ENCODE measurements around the gene HHLA2. TPM values are rescaled to one million over a fixed set of nuclear protein-coding genes. Genes with fewer than 3 reads are reported as not detected.
A peak's percentile ranks its signal among the peaks of the same experiment; 100 is the strongest.

Gene HHLA2
- polyA plus RNA-seq, 6 donors from 2014 or later = 0.26 TPM; not detected in 5

DNA sequence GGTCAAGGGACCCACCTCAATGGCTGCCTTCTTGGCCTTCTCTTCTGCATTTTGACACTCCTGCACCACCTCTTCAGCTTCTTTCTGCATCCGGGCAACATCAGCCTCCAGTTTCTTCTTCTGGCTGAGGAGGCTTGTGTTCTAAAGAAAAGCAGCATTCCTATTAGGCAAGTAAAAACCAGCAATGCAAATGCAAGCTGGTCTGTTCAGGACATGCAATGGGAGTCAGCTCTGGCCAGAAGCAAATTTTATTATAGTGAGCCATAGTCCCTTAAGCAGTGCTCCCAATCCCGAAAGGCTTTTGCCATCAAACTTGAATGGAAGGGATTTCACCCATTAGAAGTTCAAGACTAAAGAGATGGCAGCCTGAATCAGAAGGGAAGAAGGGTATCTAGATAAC is 97.7 kb downstream of the HHLA2 start:
- ATAC-seq (ENCODE audit: low read depth in 2 of 2) (no peak), DNase-seq (no peak)
- Mint-ChIP-seq H3K4me1 (peaks cover 5 to 8% (median 6%) of the 10 kb centered on the region in 3 donors), H3K27ac (no peak overlapping the region), H3K27me3 (peaks cover 5 to 12% (median 10%) of the 10 kb centered on the region in 3 donors), H3K9me3 (peaks cover 0 to 3% (median 0%) of the 10 kb centered on the region in 7 donors), H3K4me3 (no peak overlapping the region), H3K36me3 (no peaks in the 10 kb centered on the region)

DNA sequence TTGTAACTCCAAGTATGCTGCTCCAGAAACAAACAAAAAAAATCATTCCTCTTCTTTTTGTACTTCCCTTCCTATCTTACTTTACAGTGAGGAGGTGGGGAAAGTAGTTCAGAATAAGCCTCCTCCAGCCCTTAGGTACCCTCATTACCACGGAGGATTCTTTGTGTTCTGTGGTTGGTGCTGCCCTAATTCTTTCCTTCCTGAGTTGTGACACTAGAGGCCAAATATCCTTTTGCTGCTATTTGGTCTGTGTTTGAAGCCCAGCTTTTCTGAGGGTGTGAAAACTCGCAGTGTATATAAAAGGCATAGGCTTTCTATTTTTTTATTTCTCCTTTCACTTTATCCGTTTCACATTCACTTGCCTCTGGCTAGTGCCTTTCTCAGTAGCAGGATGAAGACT is 98.2 kb downstream of the HHLA2 start:
- peaks cover 5 to 12% (median 10%) of the 10 kb centered on the region in 3 donors for H3K27me3 Mint-ChIP-seq
- ATAC-seq (ENCODE audit: low read depth in 2 of 2) = no peak
- peaks cover under 1 to 3% (median 1%) of the 10 kb centered on the region in 3 donors for H3K4me1 Mint-ChIP-seq
- DNase-seq = no peak
- peaks cover 0 to 3% (median 1%) of the 10 kb centered on the region in 7 donors for H3K9me3 Mint-ChIP-seq
- no peak overlapping the region for H3K27ac Mint-ChIP-seq
- no peak overlapping the region for H3K4me3 Mint-ChIP-seq
- H3K36me3 Mint-ChIP-seq = peaks cover 1 to 4% of the 10 kb centered on the region in 2 donors

DNA sequence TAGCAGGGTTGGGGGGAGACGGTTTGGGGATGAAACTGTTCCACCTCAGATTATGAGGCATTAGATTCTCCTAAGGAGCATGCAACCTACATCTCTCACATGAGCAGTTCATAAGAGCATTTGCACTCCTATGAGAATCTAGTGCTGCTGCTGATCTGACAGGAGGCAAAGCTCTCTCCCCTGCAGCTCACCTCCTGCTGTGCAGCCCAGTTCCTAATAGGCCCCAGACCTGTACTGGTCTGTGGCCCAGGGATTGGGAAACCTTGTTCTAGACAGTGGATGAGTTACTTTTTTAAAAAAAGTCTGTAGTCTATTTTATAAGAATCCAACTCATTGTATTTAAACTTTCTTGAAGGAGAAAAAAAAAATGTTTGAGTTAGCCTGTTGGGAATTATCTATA is 100.0 kb downstream of the HHLA2 start:
- no peak for ATAC-seq (ENCODE audit: low read depth in 2 of 2)

DNA sequence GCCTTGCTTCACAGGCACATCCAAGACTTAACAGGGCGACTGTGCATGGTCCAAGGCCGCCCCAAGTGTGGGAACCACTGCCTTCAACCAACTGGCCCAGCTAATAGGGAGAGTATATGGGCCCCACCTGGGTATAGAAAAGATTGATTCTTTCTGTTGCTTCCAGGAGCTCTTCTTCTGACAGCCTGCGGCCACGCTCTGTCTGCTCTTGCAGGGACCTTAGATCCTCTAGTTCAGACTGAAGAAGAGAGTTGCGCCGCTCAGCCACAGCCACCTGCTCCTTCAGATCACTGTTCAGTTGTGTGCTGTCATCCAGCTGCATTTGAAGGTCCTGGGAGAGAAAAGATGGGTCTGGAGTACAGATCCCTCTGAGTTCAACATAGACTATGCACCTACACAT is 102.2 kb downstream of the HHLA2 start:
- peaks cover 0 to 5% (median 0%) of the 10 kb centered on the region in 3 donors for H3K4me1 Mint-ChIP-seq
- peaks cover 8 to 10% of the 10 kb centered on the region in 2 donors for H3K36me3 Mint-ChIP-seq
- DNase-seq (no peak), ATAC-seq (ENCODE audit: low read depth in 2 of 2) (no peak)
- H3K27ac Mint-ChIP-seq = no peak overlapping the region
- H3K4me3 Mint-ChIP-seq = no peak overlapping the region
- H3K9me3 Mint-ChIP-seq = peaks cover 0 to 11% (median 6%) of the 10 kb centered on the region in 7 donors
- H3K27me3 Mint-ChIP-seq = peaks cover 0 to 10% (median 5%) of the 10 kb centered on the region in 3 donors

More for the DNA sequence above, 100.0 kb downstream of the HHLA2 start:
- DNase-seq = no peak
- Mint-ChIP-seq H3K4me3 (no peak overlapping the region), H3K36me3 (peaks cover 8 to 10% of the 10 kb centered on the region in 2 donors), H3K27me3 (peaks cover 5 to 10% (median 9%) of the 10 kb centered on the region in 3 donors), H3K9me3 (peaks cover 0 to 11% (median 6%) of the 10 kb centered on the region in 7 donors), H3K27ac (no peak overlapping the region), H3K4me1 (no peaks in the 10 kb centered on the region)

DNA sequence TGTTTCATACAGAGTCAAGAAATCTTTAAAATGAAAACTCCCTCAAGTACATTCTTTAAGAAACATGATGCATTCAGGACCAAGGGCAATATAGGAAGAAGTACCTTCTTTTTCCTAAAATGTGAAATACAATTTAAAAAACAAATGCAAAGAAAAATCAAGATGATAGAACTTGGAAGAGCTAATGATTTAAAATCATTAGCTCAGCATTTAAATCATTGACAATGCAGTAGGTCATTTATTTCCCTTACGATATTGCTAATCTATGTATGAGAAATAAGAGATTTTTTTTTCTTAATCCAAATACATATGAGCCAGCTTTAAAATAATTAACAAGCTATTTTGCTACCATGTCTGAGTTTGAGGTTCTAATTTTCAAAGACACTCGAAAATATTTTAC is 105.5 kb downstream of the HHLA2 start:
- Mint-ChIP-seq H3K4me1 (peaks cover 5 to 12% (median 6%) of the 10 kb centered on the region in 3 donors), H3K27me3 (peaks cover 0 to 10% (median 5%) of the 10 kb centered on the region in 3 donors), H3K9me3 (peaks cover 0 to 11% (median 6%) of the 10 kb centered on the region in 7 donors), H3K4me3 (no peak overlapping the region), H3K27ac (peak overlapping the region in 1 of 6 donors; percentile 15), H3K36me3 (peaks cover 8 to 10% of the 10 kb centered on the region in 2 donors)
- no peak for ATAC-seq (ENCODE audit: low read depth in 2 of 2)
- DNase-seq = no peak

DNA sequence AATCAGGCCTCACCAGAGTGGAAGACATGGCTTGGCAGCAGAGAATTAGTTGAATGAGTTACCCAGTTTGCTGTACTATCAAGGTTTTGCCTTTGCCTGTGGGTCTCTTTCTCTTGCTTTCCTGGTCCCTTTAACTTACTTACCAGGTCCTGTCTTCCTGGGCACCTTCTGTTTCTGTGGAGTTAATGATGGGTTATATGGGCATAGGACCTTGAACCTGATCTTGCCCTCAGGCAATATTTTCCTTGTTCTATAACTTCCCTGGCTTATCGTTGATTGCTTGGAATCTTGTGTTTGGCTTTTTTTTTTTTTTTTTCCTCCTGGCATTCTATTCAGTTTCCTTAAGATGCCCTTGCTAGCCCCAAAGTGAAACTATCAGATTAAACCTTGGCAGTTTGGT is 106.8 kb downstream of the HHLA2 start:
- ATAC-seq (ENCODE audit: low read depth in 2 of 2) = no peak
- Mint-ChIP-seq H3K4me1 (peaks cover 19 to 25% (median 20%) of the 10 kb centered on the region in 3 donors), H3K36me3 (peaks cover 8 to 10% of the 10 kb centered on the region in 2 donors), H3K4me3 (no peak overlapping the region), H3K27ac (peak overlapping the region in 1 of 6 donors; percentile 59), H3K9me3 (peaks cover 0 to 11% (median 4%) of the 10 kb centered on the region in 7 donors), H3K27me3 (no peaks in the 10 kb centered on the region)
- DNase-seq = no peak

DNA sequence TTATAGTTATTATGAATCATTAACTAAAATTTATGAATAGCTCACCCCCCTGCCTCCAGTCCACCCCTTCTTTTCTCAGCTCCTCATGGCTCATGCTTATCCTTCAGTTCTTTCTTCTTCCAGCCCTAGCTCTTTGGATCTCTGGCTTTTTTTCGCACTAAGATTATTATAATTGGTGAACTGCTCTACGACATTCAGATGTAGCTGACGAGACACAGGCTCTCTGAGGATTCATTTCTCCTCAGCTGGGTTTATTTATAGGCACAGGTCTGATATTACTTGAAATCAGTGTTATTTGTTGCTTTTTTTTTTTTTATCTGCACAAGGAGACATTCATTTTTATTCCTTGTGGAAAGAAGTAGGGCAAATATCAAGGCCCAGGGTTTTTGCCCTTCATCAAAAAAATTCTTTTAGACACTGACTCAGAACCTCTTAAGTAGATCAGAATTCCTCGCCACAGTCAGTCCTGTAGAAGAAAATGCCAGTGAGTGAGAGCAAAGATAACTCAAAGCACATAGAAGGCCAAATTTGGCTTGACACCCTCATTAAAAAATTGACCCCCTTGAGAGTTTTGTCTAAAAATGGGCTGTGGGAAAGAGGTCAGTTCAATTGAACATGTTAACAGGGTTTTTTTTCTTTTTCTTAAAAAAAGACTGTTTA is 107.5 kb downstream of the HHLA2 start:
- H3K36me3 Mint-ChIP-seq = peaks cover 8 to 10% of the 10 kb centered on the region in 2 donors
- peak overlapping the region in 1 of 6 donors; percentile 56 for H3K27ac Mint-ChIP-seq
- H3K4me3 Mint-ChIP-seq = no peak overlapping the region

DNA sequence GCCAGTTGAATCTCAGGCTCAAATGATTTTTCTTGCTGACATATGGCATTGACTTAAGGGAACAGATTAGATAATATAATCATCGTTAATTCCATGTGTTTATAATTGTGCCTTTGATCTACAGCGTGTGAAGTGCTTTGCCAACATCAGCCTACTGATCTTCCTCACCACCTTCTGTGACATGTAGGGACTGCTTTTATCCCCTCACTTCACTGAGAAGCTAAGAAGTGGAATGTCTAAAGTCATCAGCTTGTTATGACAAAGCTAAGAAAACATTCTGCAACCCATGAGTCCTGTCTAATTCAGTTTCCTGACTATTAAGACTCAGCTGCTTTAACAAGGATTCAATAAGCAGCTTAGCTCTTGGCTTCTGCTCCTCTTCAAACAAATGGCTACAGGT is 108.0 kb downstream of the HHLA2 start:
- Mint-ChIP-seq H3K27ac (no peak overlapping the region), H3K4me3 (no peak overlapping the region), H3K27me3 (no peaks in the 10 kb centered on the region), H3K36me3 (peaks cover 8 to 9% of the 10 kb centered on the region in 2 donors), H3K4me1 (peaks cover 20 to 33% (median 31%) of the 10 kb centered on the region in 3 donors), H3K9me3 (peaks cover 0 to 10% (median 6%) of the 10 kb centered on the region in 7 donors)
- DNase-seq (no peak), ATAC-seq (ENCODE audit: low read depth in 2 of 2) (no peak)

More for the DNA sequence above, 107.5 kb downstream of the HHLA2 start:
- no peaks in the 10 kb centered on the region for H3K27me3 Mint-ChIP-seq
- ATAC-seq (ENCODE audit: low read depth in 2 of 2) = no peak
- H3K9me3 Mint-ChIP-seq = peaks cover 0 to 11% (median 4%) of the 10 kb centered on the region in 7 donors
- DNase-seq = no peak
- H3K4me1 Mint-ChIP-seq = peaks cover 20 to 31% (median 26%) of the 10 kb centered on the region in 3 donors

DNA sequence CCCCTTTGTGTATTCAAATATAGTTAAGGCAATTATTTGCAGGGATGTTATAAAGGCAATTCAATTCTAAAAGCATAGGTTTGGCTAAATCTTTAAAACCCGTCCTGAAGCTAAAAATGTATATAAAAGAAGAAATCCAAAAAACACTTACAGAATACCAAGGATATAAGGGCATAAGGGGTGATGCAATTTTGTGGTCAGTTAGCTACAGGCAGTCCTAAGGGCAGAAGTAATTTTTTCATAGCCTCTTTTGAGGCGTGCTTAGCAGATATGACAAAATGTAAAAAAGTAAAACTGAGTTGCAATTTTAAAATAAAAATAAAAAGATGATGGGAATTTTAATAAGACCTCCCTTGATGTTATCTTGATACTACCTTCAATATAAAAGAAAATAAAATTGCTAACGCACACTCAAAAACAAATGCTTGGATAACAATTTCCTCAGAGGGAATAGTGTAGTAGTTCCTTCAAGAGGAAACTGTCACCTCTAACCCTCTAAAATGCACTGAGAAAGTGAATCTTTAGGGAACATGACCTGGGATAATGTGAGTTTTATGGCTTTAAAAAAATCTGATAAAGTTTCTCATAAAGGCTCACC is 109.8 kb downstream of the HHLA2 start:
- DNase-seq (no peak), ATAC-seq (ENCODE audit: low read depth in 2 of 2) (peak in 1 of 2 donors; percentile 3)
- no peak overlapping the region for H3K4me3 Mint-ChIP-seq
- peak overlapping the region in 2 of 6 donors; percentile 87 to 88 for H3K27ac Mint-ChIP-seq
- H3K9me3 Mint-ChIP-seq = peaks cover 0 to 2% (median 0%) of the 10 kb centered on the region in 7 donors
- H3K4me1 Mint-ChIP-seq = peaks cover 20 to 33% (median 31%) of the 10 kb centered on the region in 3 donors
- H3K27me3 Mint-ChIP-seq = no peaks in the 10 kb centered on the region
- no peaks in the 10 kb centered on the region for H3K36me3 Mint-ChIP-seq

DNA sequence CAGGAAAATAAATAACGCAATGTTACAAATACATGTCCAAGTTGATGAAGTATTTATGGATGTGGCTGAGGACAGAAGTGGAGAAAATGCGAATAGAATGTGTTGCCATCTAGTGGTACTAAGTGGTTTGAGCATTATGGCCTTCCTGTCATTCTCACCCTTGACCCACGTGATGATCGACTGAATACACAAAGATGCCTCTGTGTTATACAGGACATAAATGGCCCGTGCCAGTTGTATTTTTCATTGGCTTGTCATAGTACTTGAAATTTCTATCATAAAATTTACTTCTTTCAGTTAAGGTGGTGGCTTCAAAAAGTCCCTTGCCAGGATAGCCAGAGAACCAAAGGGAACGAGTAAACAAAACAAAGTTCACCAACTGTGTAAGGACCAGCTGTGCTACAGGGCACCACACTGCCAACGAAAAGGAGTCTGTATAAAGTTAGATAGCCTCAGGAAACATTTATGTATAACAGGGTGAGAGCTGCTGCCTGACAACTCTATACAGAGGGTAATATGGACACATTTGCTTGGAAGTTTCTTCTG is 110.4 kb downstream of the HHLA2 start:
- Mint-ChIP-seq H3K27me3 (no peaks in the 10 kb centered on the region), H3K36me3 (no peaks in the 10 kb centered on the region), H3K4me3 (peak overlapping the region in 2 of 8 donors; percentile 10 to 41), H3K27ac (peak overlapping the region in 3 of 6 donors; percentile 86 to 88 (median 87)), H3K9me3 (peaks cover 0 to 2% (median 0%) of the 10 kb centered on the region in 7 donors), H3K4me1 (peaks cover 20 to 33% (median 31%) of the 10 kb centered on the region in 3 donors)
- ATAC-seq (ENCODE audit: low read depth in 2 of 2) (peak; percentile 65 to 78), DNase-seq (no peak)

DNA sequence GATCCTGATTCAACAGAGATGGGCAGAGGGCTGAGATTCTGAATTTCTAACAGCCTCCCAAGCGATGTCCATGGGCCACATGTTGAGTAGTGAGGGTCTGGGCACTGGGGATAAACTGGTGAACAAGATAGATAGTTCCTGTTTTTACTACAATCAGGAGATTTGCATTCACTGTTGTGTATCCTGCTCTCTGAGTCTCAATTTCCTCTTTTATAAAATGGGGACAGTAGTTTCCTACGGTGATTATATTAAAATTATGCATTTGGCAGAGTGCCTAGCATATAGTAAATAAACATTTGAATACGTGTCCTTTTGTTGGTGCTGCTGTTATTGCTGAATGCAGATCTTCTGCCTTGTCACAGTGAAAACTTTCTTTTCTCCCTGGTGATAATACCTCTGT is 111.5 kb downstream of the HHLA2 start:
- ATAC-seq (ENCODE audit: low read depth in 2 of 2) = peak; percentile 89 to 92
- Mint-ChIP-seq H3K27ac (peak overlapping the region in 4 of 6 donors; percentile 5 to 90 (median 82)), H3K27me3 (no peaks in the 10 kb centered on the region), H3K9me3 (peaks cover 0 to 2% (median 0%) of the 10 kb centered on the region in 7 donors), H3K4me3 (peak overlapping the region in 7 of 8 donors; percentile 1 to 62 (median 24)), H3K4me1 (peaks cover 20 to 39% (median 33%) of the 10 kb centered on the region in 3 donors), H3K36me3 (no peaks in the 10 kb centered on the region)
- DNase-seq = peak; percentile 27

DNA sequence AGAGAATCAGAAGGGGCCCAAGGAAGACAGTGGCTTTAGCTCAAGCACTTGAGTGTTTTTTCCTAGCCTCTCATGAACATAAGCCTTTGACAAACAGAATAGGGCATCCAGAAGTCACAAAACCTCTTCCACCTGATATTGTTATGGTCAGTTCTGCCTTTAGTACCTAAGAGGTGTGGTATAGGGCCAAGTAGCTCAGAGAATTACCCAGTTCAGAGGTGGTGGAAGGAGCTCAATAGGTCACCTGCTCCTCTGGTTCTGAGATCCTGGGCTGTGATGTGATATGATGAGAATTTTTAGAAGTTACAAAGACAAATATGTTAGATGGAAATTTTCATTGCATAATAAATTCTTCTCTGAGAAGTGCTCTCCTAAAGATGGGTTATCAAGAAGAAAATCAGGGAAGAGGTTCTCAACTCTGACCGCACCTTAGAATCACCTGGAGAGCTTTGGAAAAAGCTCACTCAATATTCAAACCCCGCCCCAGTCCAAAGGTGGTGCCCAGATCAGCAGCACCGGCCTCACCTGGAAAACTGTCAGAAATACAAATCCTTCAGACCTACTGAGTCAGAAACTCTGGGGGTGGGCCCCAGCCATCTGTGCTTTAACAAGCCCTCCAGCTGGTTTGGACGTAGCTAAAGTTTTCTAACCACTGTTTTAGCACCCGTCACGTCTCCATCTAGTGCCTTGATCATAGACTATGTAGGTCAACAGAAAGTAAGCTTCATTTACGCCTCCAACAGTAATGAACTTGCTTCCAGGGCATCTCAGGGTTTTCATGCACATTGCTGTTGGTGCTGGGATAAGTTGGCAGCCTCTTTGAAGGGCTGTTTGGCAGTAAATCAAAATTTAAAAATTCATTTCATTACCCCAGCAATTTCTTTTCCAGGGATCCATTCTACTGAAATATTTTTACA is 112.8 kb downstream of the HHLA2 start:
- no peak for ATAC-seq (ENCODE audit: low read depth in 2 of 2)
- Mint-ChIP-seq H3K4me1 (peaks cover 20 to 34% (median 33%) of the 10 kb centered on the region in 3 donors), H3K9me3 (peaks cover 0 to 2% (median 0%) of the 10 kb centered on the region in 7 donors), H3K36me3 (no peaks in the 10 kb centered on the region), H3K4me3 (peak overlapping the region in 2 of 8 donors; percentile 15 to 30), H3K27ac (peak overlapping the region in 5 of 6 donors; percentile 20 to 87 (median 39)), H3K27me3 (no peaks in the 10 kb centered on the region)
- DNase-seq = no peak

Data from naive B cell (primary cell).